Hepatocyte (in vitro differentiated cells): Measurements from ENCODE around the gene KCNK4. TPM values are rescaled to one million over a fixed set of nuclear protein-coding genes. Genes with fewer than 3 reads are reported as not detected.

Experiments
- DNase-seq: peaks from one replicate; pipeline ENCODE4 v3.0.0-alpha.2; 2016; ENCODE audit warnings: low spot score
- H2AFZ ChIP-seq: fragments of 200-600 bp; sonication (generic); 2 replicates; pipeline ENCODE4 v1.6.0; 2016; ENCODE audit warnings: antibody characterized with exemption, mild to moderate bottlenecking
- H3K27ac ChIP-seq: fragments of 200-600 bp; sonication (generic); 2 replicates; pipeline ENCODE4 v1.5.1; 2016; ENCODE audit warnings: mild to moderate bottlenecking
- H3K27me3 ChIP-seq: fragments of 200-600 bp; sonication (generic); 2 replicates; pipeline ENCODE4 v1.6.1; 2016
- H3K36me3 ChIP-seq: fragments of 200-600 bp; sonication (generic); replicated peaks from 2 replicates; pipeline ENCODE4 v1.5.1; 2016; ENCODE audit warnings: low read depth; ENCODE audit not compliant: insufficient read depth
- H3K4me1 ChIP-seq: fragments of 200-600 bp; sonication (generic); 2 replicates; pipeline ENCODE4 v1.5.1; 2016; ENCODE audit warnings: mild to moderate bottlenecking, moderate library complexity; ENCODE audit not compliant: insufficient read depth
- H3K4me2 ChIP-seq: fragments of 200-600 bp; sonication (generic); 2 replicates; pipeline ENCODE4 v1.6.0; 2016
- H3K4me3 ChIP-seq: fragments of 200-600 bp; sonication (generic); 2 replicates; pipeline ENCODE4 v1.5.1; 2016; ENCODE audit warnings: mild to moderate bottlenecking
- H3K79me2 ChIP-seq: fragments of 200-600 bp; sonication (generic); 2 replicates; pipeline ENCODE4 v1.6.0; 2017; ENCODE audit warnings: mild to moderate bottlenecking
- H3K9me2 ChIP-seq: fragments of 200-600 bp; sonication (generic); replicated peaks from 2 replicates; pipeline ENCODE4 v1.6.0; 2017; ENCODE audit warnings: mild to moderate bottlenecking; ENCODE audit not compliant: insufficient read depth
- H3K9me3 ChIP-seq: fragments of 200-600 bp; sonication (generic); 2 replicates; pipeline ENCODE4 v1.5.1; 2016; ENCODE audit warnings: low read depth, mild to moderate bottlenecking
- H4K20me1 ChIP-seq: fragments of 200-600 bp; sonication (generic); 2 replicates; pipeline ENCODE4 v1.6.0; 2016; ENCODE audit warnings: mild to moderate bottlenecking; ENCODE audit not compliant: insufficient read depth, poor library complexity, severe bottlenecking
- CTCF ChIP-seq: fragments of 200-600 bp; sonication (generic); IDR thresholded peaks from 2 replicates; pipeline ENCODE4 v1.5.1; 2016; ENCODE audit warnings: antibody characterized with exemption, mild to moderate bottlenecking; ENCODE audit not compliant: poor library complexity
- EZH2 ChIP-seq: fragments of 200-600 bp; sonication (generic); IDR thresholded peaks from 2 replicates; pipeline ENCODE4 v1.6.1; 2016; ENCODE audit warnings: antibody characterized with exemption, mild to moderate bottlenecking, borderline replicate concordance
- EZH2phosphoT487 ChIP-seq: fragments of 200-600 bp; sonication (generic); IDR thresholded peaks from one replicate; pipeline ENCODE4 v1.6.1; 2018; ENCODE audit warnings: antibody characterized with exemption, mild to moderate bottlenecking, low read depth, moderate library complexity; ENCODE audit not compliant: unreplicated experiment, severe bottlenecking
- WGBS: methylation state at CpG from one replicate; pipeline ENCODE4 v1.1.6; 2016; ENCODE audit warnings: low lambda C conversion rate; ENCODE audit errors: missing lambda C conversion rate; 5-methylcytosine and 5-hydroxymethylcytosine counted together
- polyA plus RNA-seq: library from polyadenylated mRNA; unstranded; fragments of >200 nt; fragmentation: Nextera tagmentation; extraction: Ambion mirVana; gene quantifications from 2 replicates; pipeline ENCODE4 v1.2.1, GENCODE V29; 2016
- total RNA-seq: library from RNA; depleted of rRNA; stranded (reverse); fragments of >200 nt; gene quantifications from 2 replicates; pipeline ENCODE4 v1.2.3, GENCODE V29; 2014

The KCNK4 gene
- total and polyA plus RNA-seq, 2 experiments from 2014 or later, result not detected

DNA sequence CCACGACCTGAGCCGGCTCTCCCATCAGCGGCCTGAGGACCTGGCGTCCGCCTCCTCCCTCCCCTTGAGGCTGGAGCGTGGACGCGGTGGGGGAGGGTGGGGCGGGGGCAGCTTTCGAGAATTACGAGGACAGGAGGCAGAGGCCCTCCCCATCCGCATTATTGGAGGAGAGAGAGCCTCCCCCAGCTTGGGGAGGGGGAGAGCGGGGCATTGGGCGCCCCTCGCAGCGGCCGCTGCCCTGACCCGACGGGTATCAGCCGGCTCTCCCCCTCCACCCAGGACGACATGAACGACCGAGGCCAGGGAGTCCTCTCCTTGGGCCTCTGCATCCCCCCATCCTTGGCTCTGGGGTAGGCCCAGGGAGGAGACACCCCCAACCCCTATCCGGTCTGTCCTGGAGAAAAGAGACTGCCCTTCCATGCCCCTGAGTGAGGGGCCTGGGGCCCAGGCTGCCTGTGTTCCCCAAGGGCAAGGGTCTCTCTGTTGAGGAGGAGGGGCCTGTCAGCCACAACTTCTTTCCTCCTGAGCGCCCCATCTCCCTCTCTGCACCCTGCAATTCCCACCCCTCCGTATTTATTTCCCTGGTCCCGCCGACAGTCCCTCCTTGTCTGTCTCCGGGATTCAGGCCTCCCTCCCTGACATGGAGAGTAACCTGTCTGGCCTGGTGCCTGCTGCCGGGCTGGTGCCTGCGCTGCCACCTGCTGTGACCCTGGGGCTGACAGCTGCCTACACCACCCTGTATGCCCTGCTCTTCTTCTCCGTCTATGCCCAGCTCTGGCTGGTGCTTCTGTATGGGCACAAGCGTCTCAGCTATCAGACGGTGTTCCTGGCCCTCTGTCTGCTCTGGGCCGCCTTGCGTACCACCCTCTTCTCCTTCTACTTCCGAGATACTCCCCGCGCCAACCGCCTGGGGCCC is 5.0 kb upstream of the KCNK4 start:
- Histone ChIP-seq H3K27ac (peak overlapping the region; percentile 24), H3K9me3 (no peaks in the 10 kb centered on the region), H3K4me3 (peak overlapping the region; percentile 63), H3K27me3 (peaks cover 16% of the 10 kb centered on the region), H3K4me1 (peaks cover 12% of the 10 kb centered on the region), H3K36me3 (no peaks in the 10 kb centered on the region), H3K79me2 (peaks cover 13% of the 10 kb centered on the region), H2AFZ (peak overlapping the region; percentile 53), H3K4me2 (peak overlapping the region; percentile 94), H3K9me2 (no peaks in the 10 kb centered on the region), H4K20me1 (no peaks in the 10 kb centered on the region)
- TF ChIP-seq EZH2phosphoT487, result no peak
- no peak for TF ChIP-seq EZH2
- no peak for TF ChIP-seq CTCF
- DNase-seq, result no peak
- WGBS, result 60% methylated on average over 21 of the region's 40 CpGs

- H3K79me2 ChIP-seq, result peaks cover 13% of the 10 kb centered on the region
- H3K36me3 ChIP-seq, result no peaks in the 10 kb centered on the region
- no peaks in the 10 kb centered on the region for H3K9me2 ChIP-seq
- no peak overlapping the region for H3K27ac ChIP-seq
- 93% methylated on average over 9 of the region's 9 CpGs for WGBS
- DNase-seq, result no peak
- H3K9me3 ChIP-seq, result no peaks in the 10 kb centered on the region
- H3K4me1 ChIP-seq, result peaks cover 12% of the 10 kb centered on the region
- no peak overlapping the region for H3K4me3 ChIP-seq
- H3K27me3 ChIP-seq, result peaks cover 22% of the 10 kb centered on the region
- no peak overlapping the region for H3K4me2 ChIP-seq
- TF ChIP-seq EZH2 (no peak), EZH2phosphoT487 (no peak)
- H4K20me1 ChIP-seq, result no peaks in the 10 kb centered on the region
- H2AFZ ChIP-seq, result no peak overlapping the region
These were observed 4.3 kb upstream of the KCNK4 start for GRCh38 chr11:64286801-64287159.

- no peak for DNase-seq
- Histone ChIP-seq H3K79me2 (peaks cover 13% of the 10 kb centered on the region), H3K27ac (no peak overlapping the region), H2AFZ (no peak overlapping the region), H3K9me3 (no peaks in the 10 kb centered on the region), H3K27me3 (peaks cover 33% of the 10 kb centered on the region), H3K4me1 (peaks cover 16% of the 10 kb centered on the region), H3K4me3 (no peak overlapping the region), H4K20me1 (no peaks in the 10 kb centered on the region), H3K9me2 (no peaks in the 10 kb centered on the region), H3K36me3 (no peaks in the 10 kb centered on the region), H3K4me2 (no peak overlapping the region)
- TF ChIP-seq EZH2phosphoT487, result no peak
- TF ChIP-seq CTCF, result no peak
- TF ChIP-seq EZH2, result no peak
- WGBS, result 97% methylated on average over 33 of the region's 33 CpGs
These were observed 3.3 kb upstream of the KCNK4 start for GRCh38 chr11:64287676-64288352.

GRCh38 chr11:64288353-64288750 is 2.8 kb upstream of the KCNK4 start:
- no peak overlapping the region for H3K4me3 ChIP-seq
- H2AFZ ChIP-seq, result no peak overlapping the region
- 93% methylated on average over 5 of the region's 9 CpGs for WGBS
- H3K27ac ChIP-seq, result no peak overlapping the region
- TF ChIP-seq EZH2phosphoT487 (no peak), EZH2 (no peak), CTCF (no peak)
- no peaks in the 10 kb centered on the region for H3K36me3 ChIP-seq
- DNase-seq, result no peak
- no peaks in the 10 kb centered on the region for H3K9me3 ChIP-seq
- peaks cover 7% of the 10 kb centered on the region for H3K79me2 ChIP-seq
- peaks cover 16% of the 10 kb centered on the region for H3K4me1 ChIP-seq
- no peaks in the 10 kb centered on the region for H4K20me1 ChIP-seq
- H3K9me2 ChIP-seq, result no peaks in the 10 kb centered on the region
- H3K4me2 ChIP-seq, result no peak overlapping the region
- H3K27me3 ChIP-seq, result peaks cover 38% of the 10 kb centered on the region
